MM.1S (cell line): Measurements from ENCODE around the gene FOXI1.

ENCODE experiments used
- DNase-seq: peaks from one replicate; pipeline ENCODE4 v3.0.0-alpha.2; 2015
- H2AFZ ChIP-seq: fragments of 300-600 bp; sonication (generic); 2 replicates; pipeline ENCODE4 v1.6.0; 2016; ENCODE audit warnings: antibody characterized with exemption, low read length
- H3F3A ChIP-seq: fragments of 300-600 bp; sonication (generic); 2 replicates; pipeline ENCODE4 v1.6.1; 2016; ENCODE audit warnings: mild to moderate bottlenecking, antibody characterized with exemption, low read length, moderate library complexity, mixed read lengths; ENCODE audit not compliant: insufficient read depth
- H3K27ac ChIP-seq: fragments of 300-600 bp; sonication (generic); 2 replicates; pipeline ENCODE4 v1.5.1; 2016; ENCODE audit warnings: mild to moderate bottlenecking, low read length
- H3K27me3 ChIP-seq: fragments of 300-600 bp; sonication (generic); replicated peaks from 2 replicates; pipeline ENCODE4 v1.6.0; 2016; ENCODE audit warnings: low read length; ENCODE audit not compliant: insufficient read depth
- H3K36me3 ChIP-seq: fragments of 300-600 bp; sonication (generic); replicated peaks from 2 replicates; pipeline ENCODE4 v1.6.1; 2016; ENCODE audit warnings: mild to moderate bottlenecking, low read length, mixed read lengths; ENCODE audit not compliant: insufficient read depth
- H3K4me1 ChIP-seq: fragments of 300-600 bp; sonication (generic); 2 replicates; pipeline ENCODE4 v1.6.1; 2016; ENCODE audit warnings: low read length, mixed read lengths
- H3K4me2 ChIP-seq: fragments of 300-600 bp; sonication (generic); 2 replicates; pipeline ENCODE4 v1.6.0; 2016; ENCODE audit warnings: low read depth, low read length
- H3K4me3 ChIP-seq: fragments of 300-600 bp; sonication (generic); 2 replicates; pipeline ENCODE4 v1.5.1; 2016; ENCODE audit warnings: low read length, mixed read lengths
- H3K79me2 ChIP-seq: fragments of 300-600 bp; sonication (generic); 2 replicates; pipeline ENCODE4 v1.6.1; 2016; ENCODE audit warnings: mixed run types, low read length, mixed read lengths
- H3K9ac ChIP-seq: fragments of 300-600 bp; sonication (generic); 2 replicates; pipeline ENCODE4 v1.6.1; 2016; ENCODE audit warnings: low read length, mixed read lengths
- H3K9me2 ChIP-seq: fragments of 300-600 bp; sonication (generic); replicated peaks from 2 replicates; pipeline ENCODE4 v1.6.1; 2016; ENCODE audit warnings: mild to moderate bottlenecking, low read length, mixed read lengths; ENCODE audit not compliant: insufficient read depth
- H3K9me3 ChIP-seq: fragments of 300-600 bp; sonication (generic); replicated peaks from 2 replicates; pipeline ENCODE4 v1.6.1; 2016; ENCODE audit warnings: mild to moderate bottlenecking, low read length, mixed read lengths; ENCODE audit not compliant: insufficient read depth
- H4K20me1 ChIP-seq: fragments of 300-600 bp; sonication (generic); 2 replicates; pipeline ENCODE4 v1.6.1; 2016; ENCODE audit warnings: mild to moderate bottlenecking, low read length, moderate library complexity, mixed read lengths; ENCODE audit not compliant: insufficient read depth
- EZH2 ChIP-seq: fragments of 300-600 bp; sonication (generic); optimal IDR thresholded peaks from 2 replicates; pipeline ENCODE3; 2017; ENCODE audit warnings: low read depth, mild to moderate bottlenecking, antibody characterized with exemption, low read length, mixed read lengths
- EZH2phosphoT487 ChIP-seq: fragments of 300-600 bp; sonication (generic); IDR thresholded peaks from 2 replicates; pipeline ENCODE4 v1.6.1; 2018; ENCODE audit warnings: antibody characterized with exemption, low read length
- TF ChIP-seq, protein P1 (sequence below): fragments of 300-600 bp; sonication (generic); IDR thresholded peaks from 2 replicates; pipeline ENCODE4 v1.5.1; 2016; ENCODE audit warnings: antibody characterized with exemption, low read length, mixed read lengths

FOXI1 gene

DNA sequence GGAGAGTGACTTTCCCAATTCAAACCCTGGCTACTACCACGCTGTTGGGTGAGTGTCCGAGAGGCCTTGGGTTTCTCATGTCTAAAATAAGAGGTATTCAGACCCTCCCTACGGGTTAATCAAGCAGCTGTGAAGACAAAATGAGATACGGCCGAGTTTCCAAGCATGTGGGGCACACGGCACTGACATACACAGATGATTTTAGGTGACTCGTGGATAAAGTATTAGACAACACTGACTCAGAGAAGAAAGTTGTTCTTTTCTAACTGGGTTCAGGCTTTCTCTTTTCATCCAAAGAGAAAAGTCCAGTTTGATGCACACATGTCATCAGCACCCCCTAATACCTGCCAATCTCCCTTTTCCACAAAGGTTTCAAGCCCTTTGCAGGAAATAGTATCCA lies 15.6 kb downstream of the FOXI1 start:
- Histone ChIP-seq H3K4me1 (no peaks in the 10 kb centered on the region), H3K79me2 (no peaks in the 10 kb centered on the region), H3K27ac (no peak overlapping the region), H4K20me1 (no peaks in the 10 kb centered on the region), H3K9me3 (no peaks in the 10 kb centered on the region), H3K27me3 (no peaks in the 10 kb centered on the region), H3K4me2 (no peak overlapping the region), H3K36me3 (no peaks in the 10 kb centered on the region), H3K9me2 (no peaks in the 10 kb centered on the region), H3K9ac (no peak overlapping the region), H3K4me3 (no peak overlapping the region), H3F3A (no peaks in the 10 kb centered on the region), H2AFZ (no peak overlapping the region)
- TF ChIP-seq EZH2phosphoT487 (no peak), EZH2 (no peak)
- TF ChIP-seq, protein P1, sequence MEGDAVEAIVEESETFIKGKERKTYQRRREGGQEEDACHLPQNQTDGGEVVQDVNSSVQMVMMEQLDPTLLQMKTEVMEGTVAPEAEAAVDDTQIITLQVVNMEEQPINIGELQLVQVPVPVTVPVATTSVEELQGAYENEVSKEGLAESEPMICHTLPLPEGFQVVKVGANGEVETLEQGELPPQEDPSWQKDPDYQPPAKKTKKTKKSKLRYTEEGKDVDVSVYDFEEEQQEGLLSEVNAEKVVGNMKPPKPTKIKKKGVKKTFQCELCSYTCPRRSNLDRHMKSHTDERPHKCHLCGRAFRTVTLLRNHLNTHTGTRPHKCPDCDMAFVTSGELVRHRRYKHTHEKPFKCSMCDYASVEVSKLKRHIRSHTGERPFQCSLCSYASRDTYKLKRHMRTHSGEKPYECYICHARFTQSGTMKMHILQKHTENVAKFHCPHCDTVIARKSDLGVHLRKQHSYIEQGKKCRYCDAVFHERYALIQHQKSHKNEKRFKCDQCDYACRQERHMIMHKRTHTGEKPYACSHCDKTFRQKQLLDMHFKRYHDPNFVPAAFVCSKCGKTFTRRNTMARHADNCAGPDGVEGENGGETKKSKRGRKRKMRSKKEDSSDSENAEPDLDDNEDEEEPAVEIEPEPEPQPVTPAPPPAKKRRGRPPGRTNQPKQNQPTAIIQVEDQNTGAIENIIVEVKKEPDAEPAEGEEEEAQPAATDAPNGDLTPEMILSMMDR = no peak
- no peak for DNase-seq

DNA sequence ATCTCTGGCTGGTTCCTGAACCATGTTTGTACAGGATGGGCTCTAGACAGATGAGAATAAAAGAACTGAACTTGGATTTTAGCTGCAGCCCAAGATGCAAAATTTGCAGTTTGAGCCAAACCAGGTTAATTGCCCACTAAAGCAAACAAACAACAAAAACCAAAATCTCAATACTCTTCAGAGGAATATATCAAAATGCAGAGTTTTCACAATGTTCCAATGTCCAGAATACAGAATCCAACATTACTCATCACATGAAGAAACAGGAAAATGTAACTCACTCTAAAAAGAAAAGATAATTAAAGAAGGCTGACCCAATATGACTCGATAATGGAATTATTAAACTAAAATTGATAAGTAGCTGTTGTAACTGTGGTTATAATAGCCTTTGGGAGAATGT lies 20.4 kb downstream of the FOXI1 start:
- H3K79me2 ChIP-seq = no peaks in the 10 kb centered on the region
- H3K36me3 ChIP-seq = no peaks in the 10 kb centered on the region
- no peak overlapping the region for H2AFZ ChIP-seq
- H4K20me1 ChIP-seq = no peaks in the 10 kb centered on the region
- H3K9ac ChIP-seq = no peak overlapping the region
- H3K4me1 ChIP-seq = no peaks in the 10 kb centered on the region
- no peak for DNase-seq
- H3K4me3 ChIP-seq = no peak overlapping the region
- H3K4me2 ChIP-seq = no peak overlapping the region
- H3F3A ChIP-seq = no peaks in the 10 kb centered on the region
- H3K9me2 ChIP-seq = no peaks in the 10 kb centered on the region
- H3K27ac ChIP-seq = no peak overlapping the region
- no peaks in the 10 kb centered on the region for H3K9me3 ChIP-seq
- no peak for TF ChIP-seq EZH2phosphoT487
- TF ChIP-seq, protein P1 = no peak
- TF ChIP-seq EZH2 = no peak
- H3K27me3 ChIP-seq = no peaks in the 10 kb centered on the region

DNA sequence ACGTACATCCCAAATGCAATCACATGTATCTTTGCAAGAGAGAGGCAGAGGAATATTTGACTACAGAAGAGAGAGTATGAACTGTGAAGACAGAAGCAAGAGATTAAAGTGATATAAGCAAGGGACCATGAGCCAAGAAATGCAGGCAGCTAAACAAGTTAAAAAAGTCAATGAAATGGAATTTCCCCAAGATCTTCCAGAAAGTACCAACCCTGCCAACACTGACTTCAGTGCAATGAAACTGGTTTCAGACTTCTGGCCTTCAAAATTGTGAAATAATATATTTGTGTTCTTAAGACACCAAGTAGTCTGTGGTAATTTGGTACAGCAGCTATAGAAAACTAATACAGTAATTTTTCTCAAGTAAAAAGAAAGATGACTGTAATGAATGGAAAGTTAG lies 20.9 kb downstream of the FOXI1 start:
- no peaks in the 10 kb centered on the region for H3F3A ChIP-seq

More for the DNA sequence above, 20.9 kb downstream of the FOXI1 start:
- Histone ChIP-seq H3K9ac (no peak overlapping the region), H3K4me2 (no peak overlapping the region), H3K9me3 (no peaks in the 10 kb centered on the region), H3K9me2 (no peaks in the 10 kb centered on the region), H3K27ac (no peak overlapping the region), H3K79me2 (no peaks in the 10 kb centered on the region), H3K4me1 (no peaks in the 10 kb centered on the region), H3K27me3 (no peaks in the 10 kb centered on the region), H2AFZ (no peak overlapping the region), H4K20me1 (no peaks in the 10 kb centered on the region), H3K36me3 (no peaks in the 10 kb centered on the region), H3K4me3 (no peak overlapping the region)
- DNase-seq = no peak
- TF ChIP-seq EZH2phosphoT487 (no peak), EZH2 (no peak)
- TF ChIP-seq, protein P1 = no peak
